GM12864 (cell line): ENCODE results near the gene SERHL2.

Source experiments
- DNase-seq: peaks from one replicate; pipeline ENCODE4 v3.0.0-alpha.2; 2011; ENCODE audit warnings: low read depth
- H3K4me3 ChIP-seq: 2 replicates; pipeline ENCODE4 v1.5.1; 2011; ENCODE audit warnings: mild to moderate bottlenecking, low read depth, low read length, control low read depth
- TF ChIP-seq, protein P1 (sequence below): IDR thresholded peaks from 2 replicates; pipeline ENCODE4 v1.5.1; 2011; ENCODE audit warnings: low read depth, mild to moderate bottlenecking, moderate library complexity, low read length, control low read depth, inconsistent platforms; ENCODE audit errors: missing control alignments

The SERHL2 gene

DNA sequence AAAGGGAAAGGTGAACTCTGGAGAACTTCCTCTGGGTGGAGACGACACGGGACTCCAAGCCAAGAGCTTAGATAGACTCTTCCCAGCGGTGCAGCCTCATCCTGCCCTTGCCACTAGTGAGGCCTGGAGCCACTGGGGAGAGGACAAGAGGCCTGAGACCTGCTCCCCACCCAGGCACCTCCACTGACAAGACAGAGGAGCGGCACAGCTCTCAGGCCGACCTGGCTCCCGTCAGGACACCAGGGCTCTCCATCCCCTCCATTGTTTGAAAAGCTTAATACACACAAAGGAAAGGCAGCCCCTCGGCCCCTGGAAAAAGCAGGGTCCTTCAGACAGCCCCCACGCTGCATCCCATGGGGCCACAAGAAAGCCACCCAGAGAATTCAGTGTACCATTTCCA, 31.3 kb downstream of the SERHL2 start:
- DNase-seq, result no peak
- no peak overlapping the region for H3K4me3 ChIP-seq
- TF ChIP-seq, protein P1, sequence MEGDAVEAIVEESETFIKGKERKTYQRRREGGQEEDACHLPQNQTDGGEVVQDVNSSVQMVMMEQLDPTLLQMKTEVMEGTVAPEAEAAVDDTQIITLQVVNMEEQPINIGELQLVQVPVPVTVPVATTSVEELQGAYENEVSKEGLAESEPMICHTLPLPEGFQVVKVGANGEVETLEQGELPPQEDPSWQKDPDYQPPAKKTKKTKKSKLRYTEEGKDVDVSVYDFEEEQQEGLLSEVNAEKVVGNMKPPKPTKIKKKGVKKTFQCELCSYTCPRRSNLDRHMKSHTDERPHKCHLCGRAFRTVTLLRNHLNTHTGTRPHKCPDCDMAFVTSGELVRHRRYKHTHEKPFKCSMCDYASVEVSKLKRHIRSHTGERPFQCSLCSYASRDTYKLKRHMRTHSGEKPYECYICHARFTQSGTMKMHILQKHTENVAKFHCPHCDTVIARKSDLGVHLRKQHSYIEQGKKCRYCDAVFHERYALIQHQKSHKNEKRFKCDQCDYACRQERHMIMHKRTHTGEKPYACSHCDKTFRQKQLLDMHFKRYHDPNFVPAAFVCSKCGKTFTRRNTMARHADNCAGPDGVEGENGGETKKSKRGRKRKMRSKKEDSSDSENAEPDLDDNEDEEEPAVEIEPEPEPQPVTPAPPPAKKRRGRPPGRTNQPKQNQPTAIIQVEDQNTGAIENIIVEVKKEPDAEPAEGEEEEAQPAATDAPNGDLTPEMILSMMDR, result no peak

DNA sequence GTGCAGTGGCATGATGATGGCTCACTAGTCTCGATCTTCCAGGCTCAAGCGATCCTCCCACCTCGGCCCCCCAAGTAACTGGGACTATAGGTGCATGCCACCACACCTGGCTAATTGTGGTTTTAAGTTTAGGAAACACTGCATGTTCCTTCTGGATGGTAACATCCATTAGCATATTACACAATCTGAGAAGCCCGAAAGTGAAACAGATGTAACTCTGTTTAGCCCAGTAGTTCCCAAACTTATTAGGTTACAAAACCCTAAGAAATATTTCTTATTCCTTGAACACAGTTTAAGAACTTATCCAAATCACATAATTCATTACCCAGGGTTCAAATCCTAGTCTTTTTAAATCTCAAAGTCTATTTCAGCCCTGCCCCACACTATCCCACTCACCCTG, 32.6 kb downstream of the SERHL2 start:
- TF ChIP-seq, protein P1, result no peak
- H3K4me3 ChIP-seq, result no peak overlapping the region
- DNase-seq, result no peak

- DNase-seq, result no peak
- H3K4me3 ChIP-seq, result no peak overlapping the region
- TF ChIP-seq, protein P1, result no peak
Measured at GRCh38 chr22:42587588-42588175, 33.9 kb downstream of the SERHL2 start.

DNA sequence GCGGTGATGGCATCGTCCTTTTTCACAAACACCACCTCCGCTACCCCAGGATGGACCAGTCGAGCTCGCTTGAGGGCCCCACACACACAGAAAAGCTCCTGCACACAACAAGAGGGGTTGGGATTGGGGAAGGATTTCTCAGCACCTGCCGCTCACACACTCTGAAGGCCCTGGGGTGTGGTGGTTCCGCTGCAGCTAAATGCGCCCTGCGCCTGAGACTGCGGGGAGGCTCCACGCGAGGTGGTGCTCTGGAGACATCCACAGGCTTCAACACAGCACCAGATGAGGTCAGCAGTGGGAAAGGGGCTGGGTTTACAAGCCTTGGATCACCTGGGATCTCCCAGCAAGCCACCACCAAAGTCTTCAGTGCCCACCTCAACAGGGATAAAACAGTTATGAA, 38.2 kb downstream of the SERHL2 start:
- TF ChIP-seq, protein P1, result no peak
- no peak for DNase-seq

GRCh38 chr22:42595434-42595833, 41.7 kb downstream of the SERHL2 start:
- DNase-seq, result no peak
- TF ChIP-seq, protein P1, result no peak
- no peak overlapping the region for H3K4me3 ChIP-seq

More for the DNA sequence above, 38.2 kb downstream of the SERHL2 start:
- no peak overlapping the region for H3K4me3 ChIP-seq

GRCh38 chr22:42596336-42596735, 42.6 kb downstream of the SERHL2 start:
- no peak overlapping the region for H3K4me3 ChIP-seq
- no peak for DNase-seq
- TF ChIP-seq, protein P1, result no peak

DNA sequence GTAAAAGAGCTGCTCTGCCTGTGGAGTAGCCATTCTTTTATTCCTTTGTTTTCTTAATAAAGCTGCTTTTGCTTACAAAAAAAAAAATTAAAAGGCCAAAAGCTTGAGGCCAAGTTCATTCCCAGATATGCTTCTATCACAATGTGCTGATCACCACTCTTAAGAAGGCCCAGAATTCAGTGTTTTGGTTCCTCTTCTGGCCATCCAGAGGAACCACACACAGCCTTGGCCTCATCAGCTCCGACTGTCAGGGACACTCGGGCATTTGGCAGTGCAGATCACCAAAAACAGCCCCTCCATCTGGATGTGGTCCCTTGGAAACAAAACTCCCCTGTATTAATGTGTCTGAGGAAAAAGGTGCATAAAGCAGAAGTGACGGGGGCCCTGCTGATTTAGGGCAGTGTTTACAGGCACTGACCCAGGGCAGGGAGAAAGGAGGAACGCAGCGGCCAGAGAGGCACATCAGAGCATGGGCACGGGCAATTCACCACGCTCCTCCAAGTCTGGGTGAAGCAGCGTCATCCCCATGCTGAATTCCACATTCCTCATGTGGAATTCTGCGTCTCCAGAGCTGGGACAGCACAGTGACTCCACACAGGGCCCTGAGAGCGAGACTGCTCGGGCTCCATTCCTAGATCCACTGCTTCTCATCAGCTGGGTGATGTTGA, 43.2 kb downstream of the SERHL2 start:
- TF ChIP-seq, protein P1, result no peak
- DNase-seq, result no peak
- H3K4me3 ChIP-seq, result no peak overlapping the region
